HG02642 (cell line): ENCODE results near the gene DSTN.

Source experiments
- ATAC-seq: cut with Tn5 transposase; IDR thresholded peaks from one replicate; pipeline ENCODE4 v1.9.1; 2021; ENCODE audit warnings: mild to moderate bottlenecking; ENCODE audit not compliant: unreplicated experiment, poor library complexity

Gene DSTN

DNA sequence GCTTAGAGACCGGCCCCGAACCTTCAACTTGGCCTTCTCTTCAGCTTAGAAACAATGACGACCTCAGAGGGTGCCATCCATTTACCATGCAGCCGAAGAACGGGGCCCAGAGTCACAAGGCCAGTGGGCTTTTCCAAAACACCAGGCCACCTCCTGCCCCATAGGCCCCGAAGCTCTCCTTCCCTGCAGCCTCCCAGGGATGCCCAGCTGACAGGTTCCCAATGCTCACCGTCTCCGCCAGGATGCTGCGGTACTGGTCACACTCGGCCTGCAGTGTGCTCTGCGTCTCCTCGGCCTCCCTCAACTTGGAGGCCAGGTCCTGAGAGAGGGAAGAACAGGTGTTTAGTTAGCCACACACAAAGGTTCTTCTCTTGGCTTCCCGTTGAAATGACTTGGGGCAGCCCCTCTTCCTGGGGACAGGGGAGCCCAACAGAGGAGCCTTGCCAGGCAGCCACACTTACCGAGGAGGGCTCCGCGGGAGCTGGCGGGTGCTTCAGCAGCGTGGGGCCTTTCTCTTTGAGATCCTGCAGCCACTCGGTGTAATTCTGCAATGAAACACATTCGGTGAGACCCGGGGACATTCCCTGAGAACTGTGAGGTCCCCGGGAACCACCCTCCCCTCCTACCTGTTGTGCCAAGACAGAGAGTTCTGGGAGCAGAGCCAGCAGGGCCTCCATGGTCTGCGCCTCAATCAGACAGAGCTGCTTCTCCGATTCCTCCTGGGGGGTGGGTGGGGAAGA, 51.5 kb downstream of the DSTN start:
- no peak for ATAC-seq

DNA sequence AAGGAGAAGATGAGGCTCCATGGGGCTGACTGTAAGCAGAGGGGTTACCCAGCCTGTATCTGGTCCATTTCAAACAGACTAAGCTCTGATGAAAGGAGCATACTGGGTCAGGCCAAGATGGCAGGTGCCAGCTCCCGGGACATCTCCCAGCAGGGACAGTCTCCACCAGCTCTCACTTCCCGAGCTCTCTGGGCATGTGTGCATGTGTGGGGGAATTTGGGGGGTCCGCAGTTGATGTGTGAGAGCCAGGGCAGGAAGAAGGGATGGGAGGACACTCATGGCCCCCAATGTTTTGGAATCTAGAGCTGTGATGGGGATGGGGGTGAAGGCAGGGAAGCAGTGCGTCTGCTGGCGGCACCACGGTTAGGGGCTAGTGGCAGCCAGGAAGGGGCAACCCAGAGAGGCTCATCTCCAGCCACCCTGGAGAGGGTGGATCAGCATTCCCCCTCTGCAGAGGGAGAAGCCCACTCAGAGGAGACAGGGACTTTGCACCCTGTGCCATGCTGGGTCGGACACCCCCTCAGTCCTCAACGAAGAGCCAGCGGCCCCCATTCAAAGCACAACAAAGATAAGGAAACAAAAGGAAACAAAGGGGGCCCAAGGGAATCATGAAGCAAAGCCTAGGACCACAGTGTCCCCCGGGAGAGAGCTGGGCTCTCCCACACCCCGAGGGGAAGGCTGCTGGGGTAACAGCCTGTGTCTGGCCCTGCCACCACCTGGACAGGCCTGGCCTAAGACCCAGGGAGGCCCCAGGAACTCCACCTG, 52.4 kb downstream of the DSTN start:
- no peak for ATAC-seq

DNA sequence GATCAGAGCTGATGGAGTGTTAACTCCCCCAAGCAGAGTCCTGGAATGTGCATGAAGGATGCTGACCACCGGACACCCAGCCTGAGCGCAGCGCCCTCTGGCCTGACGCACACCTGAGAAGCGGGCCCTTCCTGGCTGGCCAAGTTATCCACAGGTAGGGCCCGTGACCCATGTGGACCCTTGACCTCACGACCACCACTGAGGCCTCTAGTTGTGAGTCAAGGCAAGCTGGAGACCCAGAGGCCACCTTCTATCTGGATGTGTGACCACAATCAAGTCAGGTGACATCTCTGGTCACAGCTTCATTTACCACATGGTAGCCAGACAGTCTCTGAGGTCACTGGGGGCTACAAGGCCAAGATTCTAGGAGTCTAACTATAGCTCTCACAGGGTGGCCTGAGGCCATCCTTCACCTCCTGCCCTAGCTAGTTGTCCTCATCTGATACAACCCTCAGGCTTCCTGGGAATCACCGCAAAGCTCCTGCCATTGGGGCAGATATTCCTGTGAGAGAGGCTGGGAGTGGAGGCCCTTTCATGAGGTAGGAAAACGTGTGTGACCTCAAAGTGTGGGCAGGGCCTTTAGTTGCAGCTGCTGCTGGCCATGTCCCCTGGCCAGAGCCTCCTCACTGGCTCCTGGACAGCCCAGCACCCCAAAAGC, 53.1 kb downstream of the DSTN start:
- ATAC-seq, result no peak

DNA sequence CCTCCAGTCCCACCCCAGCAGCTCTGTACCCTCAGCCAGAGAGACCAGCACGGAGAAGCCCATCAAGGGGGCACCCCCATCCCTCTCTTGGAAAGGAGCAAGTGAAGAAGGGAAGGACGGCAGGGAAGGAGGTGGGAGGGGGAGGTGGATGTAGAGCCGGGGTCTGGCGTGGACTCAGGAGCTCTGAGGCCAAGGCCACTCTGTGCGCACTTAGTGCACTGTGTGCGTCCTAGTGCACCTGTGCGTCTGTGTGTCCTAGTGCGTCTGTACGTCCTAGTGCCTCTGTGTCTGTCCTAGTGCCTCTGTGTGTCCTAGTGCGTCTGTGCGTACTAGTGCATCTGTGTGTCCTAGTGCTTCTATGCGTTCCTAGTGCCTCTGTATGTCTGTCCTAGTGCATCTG, 54.2 kb downstream of the DSTN start:
- no peak for ATAC-seq

DNA sequence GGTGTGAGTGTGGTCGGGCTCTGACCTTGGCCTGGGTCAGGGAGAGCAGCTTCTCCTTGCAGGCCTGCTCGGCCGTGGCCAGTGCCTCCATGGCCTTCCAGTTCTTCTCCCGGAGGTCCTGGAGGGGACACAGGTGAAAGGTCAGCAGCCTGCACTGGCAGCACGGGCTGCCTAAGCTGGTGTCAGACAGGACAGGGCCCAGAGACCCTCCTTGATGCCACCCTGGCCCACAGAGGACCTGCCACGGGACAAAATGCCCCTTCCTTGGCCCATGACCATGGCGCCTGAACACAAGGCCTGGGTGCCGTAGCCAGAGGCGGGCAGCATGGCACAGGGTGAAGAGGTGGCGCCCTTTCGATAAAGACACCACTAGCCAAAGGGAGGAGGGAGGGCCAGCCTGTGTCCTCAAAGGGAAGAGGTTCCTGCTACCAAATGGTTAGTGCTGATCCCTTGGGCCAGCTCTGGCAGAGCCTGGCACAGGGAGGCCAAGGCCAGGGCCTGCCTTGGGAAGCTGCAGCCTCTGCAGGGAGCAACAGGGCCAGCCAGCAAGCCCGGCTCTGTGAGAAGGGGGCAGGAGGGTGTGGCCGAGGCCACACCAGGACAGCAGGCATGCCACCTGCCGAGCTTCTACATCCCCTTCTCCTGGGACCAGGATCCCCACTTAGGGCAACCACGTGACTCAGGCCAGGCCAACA, 54.8 kb downstream of the DSTN start:
- no peak for ATAC-seq

DNA sequence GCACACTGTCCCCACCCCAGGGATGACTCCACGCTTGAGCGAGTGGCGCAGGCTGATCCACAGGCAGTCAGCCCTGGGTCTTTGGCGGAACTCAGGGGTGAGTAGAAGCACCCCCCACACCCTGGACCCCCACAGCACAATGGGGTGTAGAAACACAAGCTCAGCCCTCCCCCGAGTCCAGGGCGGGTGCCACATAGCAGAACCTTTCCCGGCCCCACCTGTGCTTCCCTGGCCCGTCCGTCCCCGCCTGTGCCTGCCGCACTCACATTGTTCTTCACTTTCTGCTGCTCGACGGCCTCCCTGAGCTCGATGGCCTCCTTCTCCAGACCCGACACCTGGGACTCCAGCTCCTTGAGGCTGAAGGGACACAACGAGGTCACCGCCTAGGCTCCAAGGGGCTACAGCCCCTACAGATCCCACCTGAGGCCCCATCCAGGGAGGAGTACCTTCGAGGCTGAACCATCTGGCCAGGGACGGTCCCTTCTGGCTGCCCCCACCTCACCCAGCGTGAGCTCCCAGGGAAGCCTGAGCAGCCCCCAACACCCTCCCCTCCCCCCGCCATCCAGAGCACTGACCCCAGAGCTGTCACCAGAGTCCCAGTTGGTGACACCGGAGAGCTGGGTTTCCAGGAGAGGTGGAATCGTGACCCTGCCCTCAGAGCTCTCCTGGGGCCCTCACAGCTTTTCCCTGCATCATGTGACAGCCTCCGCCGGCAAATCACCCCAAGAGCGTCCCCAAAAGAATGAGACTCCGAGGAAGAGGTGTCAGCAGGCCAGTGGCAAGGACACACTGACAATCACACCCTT, 55.6 kb downstream of the DSTN start:
- ATAC-seq, result no peak

DNA sequence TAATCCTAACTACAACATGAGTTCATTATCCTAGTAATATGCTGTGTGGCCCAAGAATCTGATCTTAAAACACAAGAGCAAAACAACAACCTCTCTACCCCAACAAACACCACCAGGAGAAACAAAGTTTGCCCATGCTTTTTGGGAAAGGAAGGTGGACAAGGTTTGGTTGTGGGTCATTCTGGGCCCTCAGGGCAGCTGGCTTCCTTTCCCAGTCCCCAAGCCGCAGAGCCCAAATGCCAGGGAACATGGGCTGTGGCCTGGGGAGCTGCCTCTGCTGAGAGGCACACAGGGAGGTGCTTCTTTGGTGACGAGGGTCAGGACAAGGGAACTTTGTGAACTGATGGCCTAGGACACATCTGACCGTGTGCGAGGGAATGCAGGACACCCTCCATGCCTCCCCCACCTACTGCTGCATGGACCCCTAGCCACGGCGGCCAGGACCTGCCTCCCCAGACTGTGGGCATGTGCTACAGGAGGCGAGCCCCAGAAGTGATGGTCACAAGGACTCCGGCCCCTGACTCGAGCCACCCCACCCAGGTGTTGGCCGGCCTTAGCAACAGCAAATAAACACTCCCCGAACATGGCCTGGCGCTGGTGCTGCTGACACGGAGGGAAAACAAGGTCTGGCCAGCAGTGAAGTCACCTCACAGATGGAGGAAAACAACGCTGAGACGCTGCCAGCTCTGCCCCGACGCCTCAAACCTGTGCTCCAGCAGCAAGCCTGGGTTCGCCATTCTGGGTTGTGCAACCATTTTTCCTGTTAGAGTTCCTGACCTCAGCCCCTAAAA, 56.5 kb downstream of the DSTN start:
- ATAC-seq, result no peak

DNA sequence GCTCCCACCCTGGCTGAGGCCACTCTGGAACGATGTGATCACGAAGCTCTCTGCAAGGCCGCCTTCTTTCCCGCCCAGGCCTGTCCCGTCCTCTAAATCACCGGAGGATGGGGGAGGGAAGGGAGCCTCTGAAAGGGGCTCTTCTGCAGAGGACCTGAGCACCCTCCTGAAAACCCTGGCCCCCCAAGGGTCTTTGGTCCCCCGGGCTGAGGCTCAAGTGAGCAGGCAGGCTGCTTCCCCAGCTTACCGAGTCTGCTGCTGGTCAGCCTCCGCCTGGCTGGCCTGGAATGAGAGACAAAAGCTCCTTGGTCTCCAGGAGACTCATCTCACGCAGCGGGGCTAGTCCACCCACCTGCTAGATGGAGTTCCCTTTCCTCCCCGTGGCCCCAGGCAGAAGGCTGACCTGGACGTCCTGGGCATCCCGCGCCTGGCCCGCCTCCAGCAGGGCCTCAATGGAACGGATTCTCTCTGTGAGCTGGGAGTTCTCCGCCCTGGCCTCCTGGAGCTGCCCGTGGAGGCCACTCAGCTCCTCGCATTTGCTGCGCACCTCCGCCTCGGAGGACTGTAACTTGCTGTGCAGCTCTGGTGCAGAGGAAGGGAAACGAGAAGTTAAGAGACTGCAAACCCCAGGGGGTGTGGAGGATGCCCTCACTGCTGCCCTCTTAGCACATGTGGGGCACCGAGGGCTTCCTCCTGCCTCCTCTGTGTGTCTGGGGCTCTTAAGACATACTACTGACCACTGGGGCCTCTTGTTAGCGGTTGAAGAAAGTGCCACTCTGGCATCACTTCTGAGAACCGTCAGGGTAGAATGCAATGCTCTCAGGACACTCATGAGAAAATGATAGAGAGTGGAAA, 57.5 kb downstream of the DSTN start:
- ATAC-seq, result no peak

DNA sequence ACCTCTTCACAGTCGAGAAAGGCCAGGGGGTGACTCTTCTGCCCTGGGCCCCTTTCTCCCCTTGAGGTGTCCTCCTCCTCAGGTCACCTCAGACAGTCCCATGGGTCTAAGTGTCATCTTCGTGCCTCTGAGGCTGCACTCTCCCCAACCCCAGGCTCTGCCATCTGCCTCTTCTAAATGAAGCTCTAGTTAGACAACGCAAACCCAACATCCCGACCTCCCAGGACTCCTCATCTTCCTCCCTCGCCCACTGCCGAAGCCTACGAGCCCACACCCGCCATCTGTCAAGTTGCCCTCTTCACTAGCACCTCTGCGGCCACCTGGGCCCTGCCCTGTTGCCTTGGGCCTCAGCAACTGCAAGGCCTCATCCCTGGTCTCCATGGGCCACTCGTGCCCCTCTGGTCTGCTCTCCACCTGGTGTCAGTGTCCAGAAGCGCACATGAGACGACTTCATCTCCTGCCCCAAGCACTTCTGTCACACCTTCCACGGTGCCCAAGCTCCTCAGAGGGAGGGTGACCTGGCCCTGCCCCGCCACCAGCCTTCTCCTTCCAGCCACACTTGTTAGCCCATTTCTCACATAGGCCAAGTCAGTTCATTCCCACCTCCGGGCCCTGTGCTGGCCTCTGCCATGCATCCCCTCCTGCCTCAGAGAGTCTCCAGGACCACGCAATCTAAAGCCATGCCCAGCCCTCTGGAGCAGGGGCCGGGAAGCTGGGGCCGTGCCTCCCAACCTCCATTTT, 58.4 kb downstream of the DSTN start:
- ATAC-seq, result no peak

DNA sequence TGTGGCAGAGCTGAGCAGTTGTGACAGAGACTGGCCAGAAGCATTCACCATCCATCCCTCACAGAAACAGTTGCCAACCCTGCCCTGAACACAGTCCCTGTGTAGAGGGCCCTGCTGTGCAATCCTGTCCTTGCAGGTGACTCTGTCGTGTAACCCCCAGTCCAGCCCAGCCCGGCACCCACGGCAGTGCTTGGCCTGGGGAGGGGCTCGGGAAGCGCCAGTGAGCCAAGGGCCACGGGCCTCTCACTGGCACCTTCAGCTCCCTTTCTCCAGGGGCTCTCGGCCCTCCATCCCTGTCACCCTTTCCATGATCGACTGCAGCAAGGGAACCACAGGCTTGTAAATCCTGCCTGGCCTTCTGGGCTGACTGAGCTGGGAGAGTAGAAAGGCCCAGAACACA, 59.1 kb downstream of the DSTN start:
- ATAC-seq, result no peak

DNA sequence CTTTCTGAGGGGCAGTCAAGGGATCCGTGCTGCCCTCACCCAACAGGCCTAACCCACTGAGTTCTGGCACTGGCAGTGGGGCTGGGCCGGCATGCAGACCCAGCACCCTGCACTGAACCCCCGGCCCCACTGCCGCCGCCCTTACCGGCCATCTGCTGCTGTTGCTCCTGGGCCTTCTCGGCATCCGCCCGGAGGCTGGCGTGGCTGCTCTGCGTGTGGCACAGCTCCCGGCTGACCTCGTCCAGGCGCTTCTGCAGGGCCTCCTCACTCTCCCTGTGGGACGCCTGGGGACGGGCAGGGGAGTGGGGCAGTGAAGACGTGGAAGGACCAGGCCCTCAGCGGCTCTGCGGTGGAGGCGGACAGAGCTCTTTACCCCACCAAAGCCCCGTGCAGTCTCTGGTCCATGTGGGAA, 59.8 kb downstream of the DSTN start:
- ATAC-seq, result no peak

DNA sequence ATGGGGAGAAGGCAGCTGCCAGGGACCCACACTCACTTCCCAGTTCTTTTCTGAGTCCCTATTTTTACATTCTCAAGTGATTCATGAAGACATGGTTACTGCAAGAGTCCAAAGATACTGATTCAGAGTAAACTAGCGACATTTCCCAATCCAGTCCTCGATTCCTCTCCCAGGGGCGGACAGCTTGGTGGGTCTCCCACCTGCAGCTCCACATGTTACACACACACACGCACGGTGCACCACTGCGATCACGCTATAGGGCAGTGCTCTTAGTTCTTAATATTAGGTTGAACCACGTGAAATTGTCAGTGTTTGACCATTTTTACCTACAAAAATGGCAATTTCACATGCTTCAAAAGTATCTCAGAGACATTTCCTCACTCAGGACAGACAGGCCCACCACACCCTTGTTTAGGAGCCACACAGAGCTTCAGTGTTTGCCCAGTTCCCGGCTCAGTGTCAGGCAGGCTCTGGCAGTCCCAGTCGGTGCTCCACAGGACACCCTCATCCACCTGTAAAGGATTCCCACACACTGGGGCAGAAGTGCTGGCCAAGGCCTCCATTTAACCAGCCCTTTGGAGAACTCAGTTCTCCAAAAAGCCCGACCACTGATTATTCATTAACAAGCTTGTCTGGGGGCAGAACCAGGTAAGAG, 60.4 kb downstream of the DSTN start:
- ATAC-seq, result no peak

DNA sequence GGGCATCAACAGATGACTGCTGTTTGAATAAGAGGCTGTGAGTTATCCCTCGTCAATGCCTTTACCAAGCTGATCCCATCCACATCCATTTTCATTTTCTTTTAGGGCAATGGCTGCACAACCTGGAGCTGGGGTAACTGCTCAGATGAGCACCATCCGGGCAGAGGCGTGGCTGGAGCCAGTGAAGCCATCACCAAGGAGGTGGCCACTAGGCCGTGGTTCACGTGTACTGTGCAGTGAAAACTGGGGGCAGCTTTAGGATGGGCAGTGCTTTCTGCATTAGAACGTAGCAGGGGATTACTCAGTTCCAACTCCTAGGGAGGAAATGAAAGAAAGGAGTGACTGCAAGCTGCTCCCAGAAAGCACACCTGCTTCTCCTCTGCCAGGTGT, 60.9 kb downstream of the DSTN start:
- ATAC-seq, result no peak

DNA sequence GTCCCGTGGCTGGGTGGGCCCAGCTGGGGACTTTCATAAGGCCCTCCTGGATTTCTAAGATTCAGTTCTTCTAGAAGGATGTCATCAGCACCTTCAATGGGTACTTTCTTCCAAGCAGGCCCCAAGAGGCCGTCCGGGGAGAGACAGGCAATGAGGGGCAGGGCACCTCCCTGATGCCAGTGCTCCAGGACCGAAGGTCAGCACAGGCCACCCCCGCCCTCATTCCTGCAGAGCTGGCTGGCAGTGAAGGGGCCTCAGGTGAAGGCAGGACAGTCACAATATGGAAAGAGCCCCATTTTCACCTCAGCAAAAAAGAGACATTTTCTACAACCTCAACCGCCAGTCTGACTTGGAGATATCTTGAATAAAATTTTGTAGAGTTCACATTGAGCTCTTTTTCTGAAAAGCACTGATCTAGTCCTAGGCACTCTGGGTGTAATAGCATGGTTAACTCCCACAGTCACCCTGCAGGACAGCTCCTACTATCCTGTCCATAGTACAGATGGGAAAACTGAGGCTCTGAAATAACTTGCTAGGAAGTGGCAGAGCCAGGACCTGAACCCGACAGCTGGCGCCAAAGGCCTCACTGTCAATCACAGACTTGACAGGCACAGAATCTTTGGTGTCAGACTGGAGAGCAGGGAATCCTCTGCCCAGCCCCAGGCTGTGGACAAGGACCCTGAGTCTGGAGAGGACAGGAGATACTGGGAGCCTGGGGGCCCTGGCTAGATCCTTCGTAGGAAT, 61.9 kb downstream of the DSTN start:
- no peak for ATAC-seq

DNA sequence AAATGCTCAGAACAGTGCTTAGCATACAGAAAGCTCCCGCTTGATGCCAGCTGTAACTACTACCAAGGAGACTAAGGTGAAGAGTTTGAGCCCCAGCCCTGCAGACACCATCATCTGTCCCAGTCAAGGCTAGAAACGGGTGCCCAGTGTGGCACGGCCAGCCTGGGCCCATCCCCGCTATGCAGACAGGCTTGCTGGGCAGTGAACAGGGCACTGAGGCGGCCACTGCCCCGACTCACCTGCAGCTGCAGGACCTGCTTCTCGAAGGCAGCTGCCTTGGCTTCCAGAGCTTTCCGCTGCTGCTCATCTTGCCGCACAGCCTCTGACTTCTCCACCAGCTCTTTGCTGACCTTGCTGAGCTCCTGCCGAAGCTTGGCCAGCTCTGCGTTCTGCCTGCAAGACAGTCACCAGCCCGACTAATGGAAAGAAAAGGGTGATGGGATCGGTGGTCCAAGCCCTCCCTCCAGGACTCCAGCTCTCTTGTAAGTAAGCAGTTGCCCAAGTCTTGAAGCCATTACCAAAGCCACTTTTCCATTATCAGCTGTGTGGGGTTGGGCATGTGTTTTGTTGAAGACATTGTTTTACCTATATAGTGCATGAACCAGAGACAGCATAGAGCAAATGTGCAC, 63.5 kb downstream of the DSTN start:
- ATAC-seq, result no peak

DNA sequence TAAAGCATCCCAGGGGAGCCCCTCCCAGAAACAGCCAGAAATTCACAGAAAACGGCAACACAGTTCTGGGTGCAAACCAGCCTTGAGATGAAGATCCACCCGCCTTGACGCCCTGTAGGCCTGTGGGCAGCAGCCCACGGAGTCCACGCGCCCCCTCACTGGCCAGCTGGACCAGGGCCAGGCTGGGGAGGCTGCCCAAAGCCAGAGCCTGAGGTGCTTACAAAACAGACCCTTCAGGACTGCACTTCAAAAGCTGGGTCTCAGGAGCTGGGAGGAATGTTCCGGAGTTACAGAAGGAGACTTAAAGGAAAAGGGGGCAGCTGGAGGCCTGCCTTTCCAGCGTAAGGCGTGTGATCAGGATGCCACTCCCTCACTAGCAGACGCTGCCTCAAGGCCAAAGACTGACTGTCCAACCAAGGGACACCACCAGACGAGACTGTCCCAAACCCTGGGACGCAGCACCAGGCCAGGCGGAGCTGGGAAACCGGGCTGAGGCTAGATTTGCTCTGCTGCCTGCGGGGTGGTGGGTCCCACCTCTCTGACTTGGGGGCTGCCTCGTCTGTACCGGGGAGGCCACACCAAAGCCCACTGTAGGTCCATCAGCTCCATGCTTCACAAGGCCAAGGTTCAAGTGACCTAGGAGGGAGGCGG, 64.1 kb downstream of the DSTN start:
- ATAC-seq, result no peak
